ENCODE measurements around the gene HPSE2. TPM values are rescaled to one million over a fixed set of nuclear protein-coding genes. Genes with fewer than 3 reads are reported as not detected.
A peak's percentile ranks its signal among the peaks of the same experiment; 100 is the strongest.

The HPSE2 gene
- total RNA-seq, 1 donor = 5.6 TPM

- TF ChIP-seq CTCF (IDR thresholded peaks at IDR 0.05; ENCODE audit: insufficient read depth, low read depth, low read length) = no peak
- peak; percentile 15 for DNase-seq (ENCODE audit: low read depth)
- H3K4me3 ChIP-seq (ENCODE audit: low read depth, low read length) = no peak overlapping the region
Measured at GRCh38 chr10:98642281-98642680, 593.4 kb downstream of the HPSE2 start.

- no peak for DNase-seq (ENCODE audit: low read depth)
- no peak overlapping the region for H3K4me3 ChIP-seq (ENCODE audit: low read depth, low read length)
- TF ChIP-seq CTCF (IDR thresholded peaks at IDR 0.05; ENCODE audit: insufficient read depth, low read depth, low read length) = no peak
Measured at GRCh38 chr10:98638920-98639319, 596.7 kb downstream of the HPSE2 start.

GRCh38 chr10:98636921-98637329, 598.7 kb downstream of the HPSE2 start:
- TF ChIP-seq CTCF (IDR thresholded peaks at IDR 0.05; ENCODE audit: insufficient read depth, low read depth, low read length) = no peak
- H3K4me3 ChIP-seq (ENCODE audit: low read depth, low read length) = no peak overlapping the region
- DNase-seq (ENCODE audit: low read depth) = no peak

GRCh38 chr10:98632456-98633150, 603.0 kb downstream of the HPSE2 start:
- H3K4me3 ChIP-seq (ENCODE audit: low read depth, low read length) = no peak overlapping the region
- no peak for DNase-seq (ENCODE audit: low read depth)
- TF ChIP-seq CTCF (IDR thresholded peaks at IDR 0.05; ENCODE audit: insufficient read depth, low read depth, low read length) = no peak

- no peak overlapping the region for H3K4me3 ChIP-seq (ENCODE audit: low read depth, low read length)
- no peak for TF ChIP-seq CTCF (IDR thresholded peaks at IDR 0.05; ENCODE audit: insufficient read depth, low read depth, low read length)
- DNase-seq (ENCODE audit: low read depth) = no peak
Measured at GRCh38 chr10:98628206-98628605, 607.4 kb downstream of the HPSE2 start.

GRCh38 chr10:98627711-98628110, 607.9 kb downstream of the HPSE2 start:
- no peak for TF ChIP-seq CTCF (IDR thresholded peaks at IDR 0.05; ENCODE audit: insufficient read depth, low read depth, low read length)
- no peak for DNase-seq (ENCODE audit: low read depth)
- H3K4me3 ChIP-seq (ENCODE audit: low read depth, low read length) = no peak overlapping the region

- TF ChIP-seq CTCF (IDR thresholded peaks at IDR 0.05; ENCODE audit: insufficient read depth, low read depth, low read length) = no peak
- H3K4me3 ChIP-seq (ENCODE audit: low read depth, low read length) = no peak overlapping the region
- DNase-seq (ENCODE audit: low read depth) = no peak
Measured at GRCh38 chr10:98624963-98625362, 610.7 kb downstream of the HPSE2 start.
